ENCODE results near the gene TTC27.

DNA sequence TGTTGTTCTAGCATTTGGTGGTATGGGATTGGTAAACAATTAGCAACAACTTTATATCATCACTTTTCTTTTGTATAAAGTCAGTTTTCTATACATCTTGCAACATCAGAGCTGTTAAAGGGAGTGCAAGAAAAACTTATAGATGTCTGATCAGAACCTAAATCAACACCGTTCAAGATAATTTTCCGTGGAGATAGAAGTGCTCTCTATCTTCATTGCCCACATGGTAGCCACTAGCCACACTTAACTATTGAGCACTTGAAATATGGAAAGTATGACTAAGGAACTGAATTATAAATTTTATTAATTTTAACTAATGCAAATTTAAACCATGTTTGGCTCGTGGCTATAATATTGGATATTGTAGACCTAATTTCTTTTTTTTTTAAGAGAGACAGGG is 5.2 kb downstream of the TTC27 start:
- TF ChIP-seq, protein P1, sequence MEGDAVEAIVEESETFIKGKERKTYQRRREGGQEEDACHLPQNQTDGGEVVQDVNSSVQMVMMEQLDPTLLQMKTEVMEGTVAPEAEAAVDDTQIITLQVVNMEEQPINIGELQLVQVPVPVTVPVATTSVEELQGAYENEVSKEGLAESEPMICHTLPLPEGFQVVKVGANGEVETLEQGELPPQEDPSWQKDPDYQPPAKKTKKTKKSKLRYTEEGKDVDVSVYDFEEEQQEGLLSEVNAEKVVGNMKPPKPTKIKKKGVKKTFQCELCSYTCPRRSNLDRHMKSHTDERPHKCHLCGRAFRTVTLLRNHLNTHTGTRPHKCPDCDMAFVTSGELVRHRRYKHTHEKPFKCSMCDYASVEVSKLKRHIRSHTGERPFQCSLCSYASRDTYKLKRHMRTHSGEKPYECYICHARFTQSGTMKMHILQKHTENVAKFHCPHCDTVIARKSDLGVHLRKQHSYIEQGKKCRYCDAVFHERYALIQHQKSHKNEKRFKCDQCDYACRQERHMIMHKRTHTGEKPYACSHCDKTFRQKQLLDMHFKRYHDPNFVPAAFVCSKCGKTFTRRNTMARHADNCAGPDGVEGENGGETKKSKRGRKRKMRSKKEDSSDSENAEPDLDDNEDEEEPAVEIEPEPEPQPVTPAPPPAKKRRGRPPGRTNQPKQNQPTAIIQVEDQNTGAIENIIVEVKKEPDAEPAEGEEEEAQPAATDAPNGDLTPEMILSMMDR (IDR thresholded peaks at IDR 0.05) = no peak
- no peak for TF ChIP-seq POLR2AphosphoS5 (IDR thresholded peaks at IDR 0.05)
- TF ChIP-seq POLR2A (IDR thresholded peaks at IDR 0.05) = no peak
- TF ChIP-seq EP300 (IDR thresholded peaks at IDR 0.05) = no peak
